GM12878 (cell line): ENCODE results near the gene LSM7. TPM values are rescaled to one million over a fixed set of nuclear protein-coding genes. Genes with fewer than 3 reads are reported as not detected.

Experiments used
- ATAC-seq: fragments of 200-7000 bp; cut with Tn5 transposase; 3 replicates; pipeline ENCODE4 v1.9.1; 2020; ENCODE audit warnings: mild to moderate bottlenecking, moderate library complexity
- BruUV-seq: library from RNA; stranded (reverse); fragments of 400-500 nt; replicated peaks from 2 replicates; lab custom pipeline; 2021; lab: Mats Ljungman, UMichigan
- CTCF ChIA-PET: fragments of 300-600 bp; sonication (Branson Sonifier 250); formaldehyde crosslinking; extraction: SDS; loops from one replicate; lab custom pipeline; 2021; ENCODE audit warnings: inconsistent platforms; lab: Yijun Ruan, JAX
- POLR2A ChIA-PET: fragments of 350-600 bp; formaldehyde crosslinking; extraction: SDS; loops from one replicate; lab custom pipeline; 2021; ENCODE audit warnings: inconsistent platforms; lab: Charles Lee
- RAD21 ChIA-PET: fragments of 300-600 bp; sonication (Branson Sonifier 250); formaldehyde crosslinking; loops from one replicate; lab custom pipeline; 2023; ENCODE audit warnings: antibody characterized with exemption; ENCODE audit not compliant: unreplicated experiment; lab: Charles Lee
- SMC1A ChIA-PET: fragments of 300-600 bp; sonication (Branson Sonifier 250); formaldehyde crosslinking; loops from one replicate; lab custom pipeline; 2023; ENCODE audit not compliant: unreplicated experiment, uncharacterized antibody; lab: Charles Lee
- DNase-seq: peaks from one replicate; pipeline ENCODE4 v3.0.0-alpha.2; 2011; ENCODE audit warnings: low read depth, low spot score
- FAIRE-seq: peaks from 3 replicates; lab custom pipeline; 2011; peaks lifted over from hg19 to GRCh38; lab: Jason Lieb, UNC
- H2AFZ ChIP-seq: 2 replicates; pipeline ENCODE4 v1.6.0; 2011; ENCODE audit warnings: low read depth, low read length, control low read depth; ENCODE audit not compliant: control insufficient read depth
- H3K27ac ChIP-seq: 2 replicates; pipeline ENCODE4 v1.5.1; 2011; ENCODE audit warnings: control low read depth; ENCODE audit not compliant: control insufficient read depth, insufficient read depth
- H3K27me3 ChIP-seq, 2 experiments: replicated peaks in 1 of 2; 2 replicates each; pipeline versions ENCODE4 v1.6.0 to v1.6.1; 2011; ENCODE audit warnings: low read length in 1 of 2; ENCODE audit not compliant: control insufficient read depth in 2 of 2, insufficient read depth in 2 of 2
- H3K36me3 ChIP-seq, 2 experiments: 2 replicates each; pipeline ENCODE4 v1.5.1; 2011; ENCODE audit warnings: low read length in 1 of 2; ENCODE audit not compliant: control insufficient read depth in 2 of 2, insufficient read depth in 2 of 2
- H3K4me1 ChIP-seq: 2 replicates; pipeline ENCODE4 v1.6.1; 2011; ENCODE audit warnings: mild to moderate bottlenecking, low read length, moderate library complexity, mixed read lengths; ENCODE audit not compliant: control insufficient read depth, insufficient read depth
- H3K4me2 ChIP-seq: 2 replicates; pipeline ENCODE4 v1.6.0; 2011; ENCODE audit warnings: control low read depth; ENCODE audit not compliant: control insufficient read depth, insufficient read depth
- H3K4me3 ChIP-seq: fragments of 200-600 bp; sonication (generic); 2 replicates; pipeline ENCODE4 v1.5.1; 2016
- H3K79me2 ChIP-seq: 2 replicates; pipeline ENCODE4 v1.6.0; 2011; ENCODE audit warnings: low read length; ENCODE audit not compliant: control insufficient read depth, insufficient read depth
- H3K9ac ChIP-seq: 2 replicates; pipeline ENCODE4 v1.8.0; 2011; ENCODE audit warnings: low read length, control low read depth, mixed read lengths; ENCODE audit not compliant: control insufficient read depth, insufficient read depth
- H3K9me3 ChIP-seq: replicated peaks from 3 replicates; pipeline ENCODE4 v1.5.1; 2011; ENCODE audit warnings: mild to moderate bottlenecking, low read length; ENCODE audit not compliant: control insufficient read depth, insufficient read depth
- H4K20me1 ChIP-seq: 2 replicates; pipeline ENCODE4 v1.6.0; 2011; ENCODE audit not compliant: control insufficient read depth, insufficient read depth
- BCL3 ChIP-seq: IDR thresholded peaks from 2 replicates; pipeline ENCODE4 v1.6.1; 2011; ENCODE audit warnings: borderline replicate concordance, low read depth, mild to moderate bottlenecking, moderate library complexity, low read length; ENCODE audit not compliant: insufficient read depth, poor library complexity, severe bottlenecking
- CHD2 ChIP-seq: IDR thresholded peaks from 2 replicates; pipeline ENCODE4 v1.6.1; 2011; ENCODE audit warnings: low read depth, low read length, improper control_type of control experiment, borderline replicate concordance
- ELK1 ChIP-seq: IDR thresholded peaks from 2 replicates; pipeline ENCODE4 v1.6.1; 2012; ENCODE audit warnings: low read depth, low read length, improper control_type of control experiment
- ETV6 ChIP-seq, 2 experiments: fragments of 450-650 bp in 1 of 2; IDR thresholded peaks in 1 of 2; conservative IDR thresholded peaks in 1 of 2; 2 replicates each; pipeline ENCODE4 v1.6.1; 2014; ENCODE audit warnings: antibody characterized with exemption in 1 of 2, borderline replicate concordance in 1 of 2, low read depth in 1 of 2, mild to moderate bottlenecking in 1 of 2, moderate library complexity in 1 of 2
- FOXK2 ChIP-seq: fragments of 450-650 bp; IDR thresholded peaks from 2 replicates; pipeline ENCODE4 v1.6.1; 2017; ENCODE audit warnings: mild to moderate bottlenecking, moderate library complexity
- KAT2A ChIP-seq: conservative IDR thresholded peaks from 2 replicates; pipeline ENCODE4 v1.6.1; 2011; ENCODE audit warnings: low read depth, low read length; ENCODE audit not compliant: control insufficient read depth
- MLLT1 ChIP-seq: fragments of 450-650 bp; IDR thresholded peaks from 2 replicates; pipeline ENCODE4 v1.6.1; 2016; ENCODE audit warnings: mild to moderate bottlenecking
- PAX8 ChIP-seq: fragments of 450-650 bp; IDR thresholded peaks from 2 replicates; pipeline ENCODE4 v1.6.1; 2017; ENCODE audit warnings: mild to moderate bottlenecking, moderate library complexity
- POLR2A ChIP-seq: IDR thresholded peaks from 2 replicates; pipeline ENCODE4 v1.6.1; 2011; ENCODE audit warnings: low read depth, mild to moderate bottlenecking, low read length
- RAD51 ChIP-seq: fragments of 450-650 bp; IDR thresholded peaks from 2 replicates; pipeline ENCODE4 v1.6.1; 2016; ENCODE audit warnings: moderate library complexity, mild to moderate bottlenecking, inconsistent platforms
- SPI1 ChIP-seq: IDR thresholded peaks from 2 replicates; pipeline ENCODE4 v1.6.1; 2011; ENCODE audit warnings: low read depth, mild to moderate bottlenecking, low read length, moderate library complexity, borderline replicate concordance; ENCODE audit not compliant: insufficient read depth
- TCF12 ChIP-seq: IDR thresholded peaks from 2 replicates; pipeline ENCODE4 v1.6.1; 2011; ENCODE audit warnings: low read depth, mild to moderate bottlenecking, low read length
- ZNF687 ChIP-seq: fragments of 450-650 bp; IDR thresholded peaks from 2 replicates; pipeline ENCODE4 v1.6.1; 2017; ENCODE audit warnings: mild to moderate bottlenecking, moderate library complexity
- ZSCAN29 ChIP-seq: fragments of 450-650 bp; IDR thresholded peaks from 2 replicates; pipeline ENCODE4 v1.6.1; 2017; ENCODE audit warnings: mild to moderate bottlenecking, moderate library complexity
- WGBS: methylation state at CpG from one replicate; pipeline ENCODE4 v1.1.6; 2016; ENCODE audit warnings: low lambda C conversion rate; ENCODE audit not compliant: insufficient replicate concordance, insufficient coverage; ENCODE audit errors: missing lambda C conversion rate; 5-methylcytosine and 5-hydroxymethylcytosine counted together
- in situ Hi-C: fragments of 300-500 bp; cut with MboI; formaldehyde crosslinking; loops from 9 replicates; pipeline ENCODE4 v1.14.3; 2018; ENCODE audit warnings: mixed read lengths
- intact Hi-C: fragments of 100-400 bp; cut with micrococcal nuclease; formaldehyde crosslinking; loops from one replicate; pipeline ENCODE4 v1.14.2; 2022; ENCODE audit not compliant: unreplicated experiment
- polyA plus RNA-seq, 11 experiments: library from polyadenylated mRNA; depleted of rRNA in 4 of 11; unstranded in 6 of 11; stranded (reverse) in 5 of 11; fragments of >200 nt; fragmentation: Nextera tagmentation in 4 of 11; fragmentation: Illumina TruSeq in 1 of 11; extraction: Ambion mirVana in 4 of 11; extraction: Trizol in 1 of 11; gene quantifications; 1 replicate in 1 of 11; 2 replicates in 10 of 11; pipeline versions ENCODE4 v1.2.1 to v1.2.3, GENCODE V29; 2011 to 2016; ENCODE audit warnings: inconsistent platforms in 2 of 11, missing spikeins in 2 of 11, low read depth in 1 of 11
- total RNA-seq, 4 experiments: library from RNA; depleted of rRNA in 3 of 4; stranded (reverse); fragments of >200 nt in 3 of 4; fragmentation: Illumina TruSeq in 1 of 4; extraction: Trizol in 1 of 4; gene quantifications; 2 replicates each; pipeline versions ENCODE4 v1.2.1 to v1.2.3, GENCODE V29; 2013 to 2021

The LSM7 gene
- total and polyA plus RNA-seq, 10 of the 15 experiments (the other 5 are each of a cell fraction or from before 2014, with no cell fraction given), result 24.4 to 424 (median 217) TPM

- H4K20me1 ChIP-seq, result 0 out of 2 replicates have a peak, but pooled peaks cover 3% of the 10 kb centered on the region
- 0% methylated on average over 18 of the region's 18 CpGs for WGBS
- no peaks in the 10 kb centered on the region for H3K9me3 ChIP-seq
- ChIA-PET RAD21 (interaction anchor here (1.0 to 1.6 kb wide), 6 partner anchors 39 to 309 kb away, joined by 3 to 10 read pairs (median 3); no protein-coding TSS in a partner anchor), POLR2A (interaction anchor here (0.6 to 1.9 kb wide), 12 partner anchors 11 to 528 kb away, joined by 3 to 7 read pairs (median 4); partner anchors contain the start of gene GADD45B), SMC1A (interaction anchor here (0.6 to 1.7 kb wide), 7 partner anchors 9 to 172 kb away, joined by 3 to 8 read pairs (median 5); no protein-coding TSS in a partner anchor), CTCF (interaction anchor here (1.0 to 2.1 kb wide), 8 partner anchors 11 to 283 kb away, joined by 3 to 11 read pairs (median 4); no protein-coding TSS in a partner anchor)
- H3K79me2 ChIP-seq, result peaks cover 61% of the 10 kb centered on the region
- BruUV-seq, result TSS peak; percentile 81
- peak overlapping the region; percentile 72 for H3K9ac ChIP-seq
- no peaks in the 10 kb centered on the region for H3K27me3 ChIP-seq
- peak overlapping the region; percentile 90 for H3K4me3 ChIP-seq
- intact Hi-C loops (loop anchor here (1.0 to 5.0 kb wide), 4 partner anchors 39 to 294 kb away; partner anchors contain the start of genes PLEKHJ1 and SF3A2), in situ Hi-C loops (no loop called here)
- peak overlapping the region; percentile 36 for H3K4me2 ChIP-seq
- DNase-seq, result peak; percentile 86
- H2AFZ ChIP-seq, result peak overlapping the region; percentile 72
- peaks cover 35% of the 10 kb centered on the region for H3K4me1 ChIP-seq
- FAIRE-seq, result peak; percentile 97
- H3K36me3 ChIP-seq, result peaks cover 0 to 2% of the 10 kb centered on the region in 2 experiments; a peak in 1 of 4 replicates
- peak overlapping the region; percentile 76 for H3K27ac ChIP-seq
- ATAC-seq, result peak; percentile 72
- TF ChIP-seq ZSCAN29, result no peak
- no peak for TF ChIP-seq KAT2A
- no peak for TF ChIP-seq TCF12
- TF ChIP-seq SPI1, result peak; percentile 57; the same call in 1 of the 2 replicates
- no peak for TF ChIP-seq ZNF687
- no peak for TF ChIP-seq PAX8
- no peak for TF ChIP-seq POLR2A
- no peak for TF ChIP-seq FOXK2
- TF ChIP-seq CHD2, result 0 out of 2 replicates have a peak, but pooled peaks have one; percentile 23
- TF ChIP-seq ETV6 (conservative IDR thresholded peaks at IDR 0.05 in 1 of 2, IDR thresholded peaks at IDR 0.05 in 1 of 2; ENCODE audit: borderline replicate concordance in 1 of 2, low read depth in 1 of 2), result no peak
- TF ChIP-seq ELK1, result no peak
- no peak for TF ChIP-seq BCL3
- no peak for TF ChIP-seq RAD51
- peak; percentile 72 for TF ChIP-seq MLLT1
These were observed 499 bp downstream of the LSM7 start for GRCh38 chr19:2327773-2328400.
